NCI-H1105 (cell line): ENCODE results near the gene POMZP3.
"Not testable (repeated sequence)": the region's sequence is repeated elsewhere in the genome, so short reads cannot be mapped to it uniquely, and the experiment has no call there.

Source experiments
- DNase-seq: peaks from one replicate; lab custom pipeline; 2025; lab: John Stamatoyannopoulos, UW

Gene POMZP3

DNA sequence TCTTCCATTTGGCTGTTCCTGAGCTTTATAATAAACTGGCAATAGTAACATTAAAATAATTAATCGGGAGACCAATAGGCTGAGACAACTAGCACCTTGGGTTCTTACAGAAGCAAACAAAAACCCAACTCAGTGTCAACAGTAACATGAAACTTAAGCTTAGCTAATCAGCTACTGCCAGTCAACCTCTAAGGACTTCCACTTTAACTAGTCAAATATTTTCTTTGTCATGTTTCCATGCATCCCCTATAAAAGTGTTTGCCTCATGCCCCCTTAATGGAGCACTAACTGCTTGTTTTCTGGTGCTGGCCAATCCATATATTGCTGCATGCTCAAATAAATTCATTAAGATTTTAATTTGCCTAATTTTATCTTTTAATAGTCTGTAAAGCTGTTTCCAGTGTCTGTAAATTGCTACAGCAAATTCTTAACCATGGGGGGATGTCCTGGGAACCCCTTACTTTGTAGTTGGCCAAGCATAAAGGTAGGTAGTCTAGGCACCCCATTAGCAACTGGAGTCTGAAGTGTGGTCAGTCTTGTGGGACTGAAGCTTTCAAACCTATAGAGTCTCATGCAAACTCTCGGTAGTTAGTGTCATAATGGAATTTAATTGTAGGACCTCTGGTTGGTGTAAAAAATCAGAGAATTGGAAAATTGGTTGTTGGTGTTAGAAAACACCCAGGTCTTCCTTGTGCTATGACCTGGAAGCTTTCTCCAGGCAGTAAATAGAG is 40.3 kb downstream of the POMZP3 start:
- not testable (repeated sequence) for DNase-seq

DNA sequence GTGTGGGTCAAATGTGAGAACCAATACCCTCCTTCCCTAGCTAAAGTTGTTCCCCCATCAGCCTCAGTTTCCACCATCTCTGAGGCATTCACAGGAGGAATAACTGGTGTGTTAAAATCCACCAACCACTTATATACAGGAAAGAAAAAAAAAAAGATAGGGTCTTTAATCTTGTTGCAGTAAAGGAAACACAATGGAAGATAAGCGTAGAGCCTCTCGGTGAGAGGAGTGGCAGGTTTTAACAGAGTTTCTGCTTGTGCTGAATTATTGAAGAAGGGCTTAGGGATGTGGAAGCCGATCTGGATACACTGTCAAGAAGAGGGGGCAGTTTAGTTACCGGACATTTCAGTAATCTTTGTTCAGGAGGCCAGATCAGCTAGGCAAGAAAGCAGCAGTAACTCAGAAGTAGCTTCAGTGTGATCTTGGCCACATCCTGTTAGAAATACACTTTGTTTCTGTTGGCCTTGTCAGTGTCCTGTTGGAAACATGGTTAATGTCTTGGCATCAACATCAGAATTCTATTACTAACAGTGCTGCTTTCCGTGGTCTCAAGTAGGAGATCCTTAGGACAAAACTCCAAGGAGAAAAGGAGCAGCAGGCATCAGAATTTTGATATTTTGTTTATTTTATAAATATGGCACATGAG is 43.3 kb downstream of the POMZP3 start:
- DNase-seq, result not testable (repeated sequence)

DNA sequence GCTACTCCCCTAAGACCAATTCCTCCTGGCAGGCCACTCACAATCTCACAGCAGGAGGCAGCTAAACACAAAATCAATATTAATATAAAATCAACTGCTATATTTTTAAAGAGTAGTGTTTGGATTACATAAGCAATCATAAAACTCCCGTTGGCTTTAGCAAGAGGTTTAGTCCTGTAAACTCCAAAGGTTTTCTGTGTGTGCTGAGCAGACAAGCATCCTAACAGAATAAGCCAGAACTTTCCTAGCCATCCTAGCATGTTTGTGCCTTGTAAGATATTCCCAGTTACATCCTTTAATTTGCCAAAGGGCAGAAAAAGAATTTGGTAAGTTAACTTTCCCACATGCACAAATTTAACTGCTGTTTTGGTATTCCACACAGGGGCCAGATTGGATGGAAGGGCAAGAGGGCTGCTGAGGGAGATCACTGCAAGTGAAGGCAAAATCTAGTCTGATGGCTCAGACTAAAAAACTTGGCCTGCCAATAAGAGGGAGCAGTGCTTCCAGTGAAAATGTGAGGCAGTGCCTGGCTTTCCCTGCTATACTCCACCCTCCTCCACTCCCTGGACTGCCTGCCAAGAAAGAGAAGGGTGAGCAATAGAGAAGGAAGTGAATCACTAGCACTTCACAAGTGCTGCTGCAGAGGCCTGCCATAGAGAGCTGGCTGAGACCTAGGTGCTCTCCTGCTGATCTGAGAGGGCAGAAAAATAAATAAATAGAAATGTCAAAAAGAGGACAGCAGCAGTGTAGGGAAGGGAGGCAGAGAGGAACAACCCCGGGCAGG is 44.0 kb downstream of the POMZP3 start:
- DNase-seq, result not testable (repeated sequence)

DNA sequence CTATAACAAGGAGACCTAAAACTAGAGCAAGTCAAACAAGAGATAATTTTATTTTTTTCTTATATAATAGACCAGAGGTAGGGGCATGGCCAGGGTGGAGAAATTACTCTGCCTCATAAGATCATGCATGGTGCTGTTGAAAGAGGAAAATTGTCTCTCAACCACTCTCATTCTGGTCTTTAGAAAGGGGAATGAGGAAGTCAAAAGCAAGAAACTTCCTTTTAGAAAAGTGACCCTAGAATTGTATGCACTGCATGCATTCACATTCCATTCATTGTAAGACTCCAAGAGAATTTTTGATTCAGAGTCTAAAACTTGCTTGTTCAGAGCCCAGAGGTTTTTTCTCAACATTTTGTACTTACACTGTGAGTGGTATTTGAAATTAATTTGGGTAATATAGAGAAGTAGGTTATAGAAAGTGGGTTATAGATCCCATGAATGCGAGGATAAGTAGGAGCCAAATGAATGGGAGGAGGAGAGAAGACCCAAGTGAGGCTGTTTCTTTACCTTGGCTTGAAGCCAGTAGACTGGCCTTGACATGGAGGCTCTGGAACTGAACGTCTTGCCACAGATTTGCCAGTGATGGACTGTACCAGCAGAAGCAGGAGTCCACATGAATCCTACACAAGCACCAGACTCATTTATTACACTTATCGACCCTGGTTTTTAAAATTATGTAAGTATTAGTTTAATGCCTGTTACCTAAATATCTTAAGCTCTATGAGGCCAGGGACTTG is 51.0 kb downstream of the POMZP3 start:
- not testable (repeated sequence) for DNase-seq

DNA sequence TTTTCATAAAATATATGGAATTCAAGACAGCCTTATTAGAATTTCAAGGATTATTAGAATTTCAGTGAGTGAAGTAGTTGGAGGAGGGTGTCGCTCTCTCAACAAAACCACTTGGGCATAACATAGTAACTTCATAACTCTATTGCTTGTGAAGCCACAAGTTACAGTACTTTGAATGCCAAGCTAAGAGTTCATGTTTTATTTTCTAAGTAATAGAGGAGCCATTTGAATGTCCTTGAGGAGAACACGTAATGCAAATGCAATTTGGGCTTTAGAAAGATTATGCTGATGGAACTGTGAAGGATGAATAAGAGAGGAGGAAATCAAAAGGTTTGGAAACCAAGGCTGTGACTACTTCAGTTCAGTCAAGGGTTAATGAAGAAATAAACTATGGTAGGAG is 51.6 kb downstream of the POMZP3 start:
- not testable (repeated sequence) for DNase-seq

DNA sequence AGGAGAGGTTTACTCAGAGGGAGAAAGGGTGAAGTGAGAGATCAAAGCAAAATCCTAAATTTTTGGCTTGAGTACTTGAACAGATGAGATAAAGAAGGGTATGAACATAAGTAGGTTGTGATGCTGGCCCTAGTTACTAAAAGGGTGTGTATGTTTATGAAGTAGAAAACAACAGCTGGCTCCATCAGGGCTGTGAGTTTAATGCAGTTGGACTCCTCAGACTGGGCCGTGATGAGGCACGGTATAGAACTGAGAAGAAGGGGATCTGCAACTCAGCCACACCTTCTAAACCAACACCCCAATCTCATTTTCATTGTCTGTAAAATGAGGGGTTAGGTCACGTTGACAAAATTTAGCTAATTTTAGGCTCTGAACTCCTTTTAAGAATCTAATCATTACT is 54.8 kb downstream of the POMZP3 start:
- not testable (repeated sequence) for DNase-seq

DNA sequence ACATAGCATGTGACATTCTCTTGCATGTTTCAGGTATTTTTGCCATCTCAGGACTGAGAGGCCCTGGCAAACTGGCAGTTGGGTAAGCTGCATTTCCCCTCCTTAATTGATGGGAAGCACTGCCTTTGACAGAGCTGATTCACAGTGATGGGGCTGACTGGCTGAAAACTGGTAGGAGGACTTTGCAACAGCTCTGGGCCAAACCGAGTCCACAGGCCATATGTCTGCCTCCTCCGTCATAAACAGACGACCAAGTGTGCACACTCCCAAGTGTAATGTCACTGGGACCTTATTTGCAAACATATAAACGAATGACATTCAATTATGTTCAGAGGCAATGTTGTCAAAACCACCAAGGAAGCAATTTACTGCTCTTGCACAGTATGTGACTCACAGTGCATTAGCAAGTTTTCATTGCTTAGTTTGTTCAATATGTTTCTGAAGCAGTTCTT is 56.7 kb downstream of the POMZP3 start:
- DNase-seq, result not testable (repeated sequence)

DNA sequence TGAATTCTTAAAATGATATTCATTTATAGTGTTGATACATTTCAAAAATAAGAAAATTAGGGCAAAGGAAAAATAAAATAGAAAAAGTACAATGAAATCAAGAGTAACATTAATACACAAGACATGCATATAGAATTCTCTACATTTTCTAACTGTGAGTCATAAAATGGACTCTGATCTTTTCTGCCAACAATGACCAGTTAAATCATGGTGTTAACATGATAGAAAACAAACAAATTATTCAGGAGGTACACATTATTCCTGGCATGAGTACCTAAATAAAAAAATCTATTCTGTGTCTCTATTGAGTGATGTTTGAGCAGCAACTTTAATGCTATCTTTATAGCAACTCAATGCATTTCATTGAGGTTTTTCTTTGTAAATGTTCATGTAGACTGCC is 58.3 kb downstream of the POMZP3 start:
- DNase-seq, result not testable (repeated sequence)

DNA sequence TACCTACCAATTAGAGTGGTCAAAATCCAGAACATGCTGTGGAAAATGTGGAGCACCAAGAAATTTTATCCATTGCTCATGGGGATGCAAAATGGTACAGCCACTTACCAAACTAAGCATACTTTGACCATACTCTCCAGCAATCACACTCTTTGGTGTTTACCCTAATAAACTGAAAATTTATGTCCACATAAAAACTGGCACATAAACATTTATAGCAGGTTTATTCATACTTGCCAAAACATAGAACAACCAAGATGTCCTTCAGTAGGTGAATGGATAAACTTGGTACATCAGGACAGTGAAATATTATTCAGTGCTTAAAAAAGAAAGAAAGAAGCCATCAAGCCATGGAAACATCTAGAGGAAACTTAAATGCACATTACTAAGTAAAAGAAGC is 59.3 kb downstream of the POMZP3 start:
- not testable (repeated sequence) for DNase-seq

DNA sequence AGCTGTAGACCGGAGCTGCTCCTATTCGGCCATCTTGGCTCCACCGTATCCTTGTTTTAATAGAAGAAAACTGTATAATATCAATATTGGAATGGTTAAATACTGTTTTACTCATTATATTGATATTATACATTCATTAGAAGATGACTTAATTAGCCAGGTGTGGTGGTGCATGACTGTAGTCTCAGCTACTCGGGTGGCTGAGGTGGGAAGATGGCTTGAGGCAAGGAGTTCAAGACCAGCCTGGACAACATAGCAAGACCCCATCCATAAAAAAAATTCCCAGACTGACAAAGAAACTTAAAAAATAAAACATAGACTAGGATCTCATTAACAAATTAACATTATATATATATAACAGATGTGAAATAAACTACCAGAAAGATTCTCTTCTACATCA is 59.8 kb downstream of the POMZP3 start:
- DNase-seq, result not testable (repeated sequence)

DNA sequence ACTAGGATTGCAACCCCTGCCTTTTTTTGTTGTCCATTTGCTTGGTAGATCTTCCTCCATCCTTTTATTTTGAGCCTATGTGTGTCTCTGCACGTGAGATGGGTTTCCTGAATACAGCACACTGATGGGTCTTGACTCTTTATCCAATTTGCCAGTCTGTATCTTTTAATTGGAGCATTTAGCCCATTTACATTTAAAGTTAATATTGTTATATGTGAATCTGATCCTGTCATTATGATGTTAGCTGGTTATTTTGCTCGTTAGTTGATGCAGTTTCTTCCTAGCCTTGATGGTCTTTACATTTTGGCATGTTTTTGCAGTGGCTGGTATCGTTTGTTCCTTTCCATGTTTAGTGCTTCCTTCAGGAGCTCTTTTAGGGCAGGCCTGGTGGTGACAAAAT is 62.1 kb downstream of the POMZP3 start:
- DNase-seq, result not testable (repeated sequence)

DNA sequence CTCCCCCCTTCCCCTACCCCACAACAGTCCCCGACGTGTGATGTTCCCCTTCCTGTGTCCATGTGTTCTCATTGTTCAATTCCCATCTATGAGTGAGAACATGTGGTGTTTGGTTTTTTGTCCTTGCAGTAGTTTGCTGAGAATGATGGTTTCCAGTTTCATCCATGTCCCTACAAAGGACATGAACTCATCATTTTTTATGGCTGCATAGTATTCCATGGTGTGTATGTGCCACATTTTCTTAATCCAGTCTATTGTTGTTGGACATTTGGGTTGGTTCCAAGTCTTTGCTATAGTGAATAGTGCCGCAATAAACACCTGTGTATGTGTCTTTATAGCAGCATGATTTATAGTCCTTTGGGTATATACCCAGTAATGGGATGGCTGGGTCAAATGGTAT is 65.7 kb downstream of the POMZP3 start:
- DNase-seq, result not testable (repeated sequence)

DNA sequence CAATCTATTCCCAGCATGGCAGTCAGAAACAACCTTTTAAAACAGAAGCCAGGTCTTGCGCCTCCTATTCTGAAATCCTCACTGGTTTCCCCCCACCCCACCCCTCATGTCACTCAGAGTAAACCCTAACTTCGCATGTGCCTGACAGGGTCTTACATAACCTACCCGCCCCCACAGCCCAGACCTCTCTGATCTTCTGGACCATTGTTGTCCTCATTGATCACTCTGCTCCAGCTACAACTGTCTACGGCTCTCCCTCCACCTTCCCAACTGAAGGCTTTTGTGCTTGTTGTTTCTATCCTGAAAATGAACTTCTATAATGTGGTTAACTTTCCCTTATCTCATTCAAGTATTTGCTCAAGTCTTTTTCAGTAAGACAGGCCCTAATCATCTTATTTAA is 66.9 kb downstream of the POMZP3 start:
- not testable (repeated sequence) for DNase-seq
